Hypothalamus (tissue), 51 donors: Measurements from ENCODE around the gene SH3BP5L.
"Not testable (repeated sequence)": the region's sequence is repeated elsewhere in the genome, so short reads cannot be mapped to it uniquely, and the experiment has no call there.

ENCODE experiments used
- DNase-seq, 51 donors: peaks; one replicate each; lab custom pipeline; 2025; lab: John Stamatoyannopoulos, UW

SH3BP5L gene

GRCh38 chr1:248837045-248837780 is 11.5 kb upstream of the SH3BP5L start:
- peak in 1 of 51 donors; percentile 41 for DNase-seq

DNA sequence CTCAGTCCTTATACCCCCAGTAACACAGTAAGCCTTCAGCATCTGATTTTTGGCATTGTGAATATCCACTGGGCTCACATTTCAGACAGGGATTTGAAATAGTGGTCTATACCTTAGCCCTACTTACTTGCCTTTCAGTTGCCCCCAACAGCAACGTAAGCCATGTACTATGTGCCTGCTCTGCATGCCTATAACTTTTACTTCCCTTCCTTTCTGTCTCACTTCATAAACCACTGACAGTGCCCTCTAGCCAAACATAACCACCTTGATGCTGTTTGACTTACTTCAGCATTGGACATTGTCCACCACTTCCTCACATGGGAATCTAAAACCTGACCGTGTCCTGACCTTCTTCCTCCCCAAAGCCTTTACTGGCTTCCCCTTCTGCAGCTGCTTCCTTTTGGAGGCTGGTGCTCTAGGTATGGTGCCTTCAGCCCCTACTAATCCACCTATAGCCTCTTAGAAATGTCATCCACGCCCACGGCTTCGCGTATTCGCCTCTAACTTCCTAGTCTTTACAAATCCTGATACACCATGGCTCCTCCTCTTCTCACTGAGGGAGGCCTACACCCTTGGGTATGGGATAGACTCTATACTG is 8.7 kb upstream of the SH3BP5L start:
- DNase-seq: no peak

DNA sequence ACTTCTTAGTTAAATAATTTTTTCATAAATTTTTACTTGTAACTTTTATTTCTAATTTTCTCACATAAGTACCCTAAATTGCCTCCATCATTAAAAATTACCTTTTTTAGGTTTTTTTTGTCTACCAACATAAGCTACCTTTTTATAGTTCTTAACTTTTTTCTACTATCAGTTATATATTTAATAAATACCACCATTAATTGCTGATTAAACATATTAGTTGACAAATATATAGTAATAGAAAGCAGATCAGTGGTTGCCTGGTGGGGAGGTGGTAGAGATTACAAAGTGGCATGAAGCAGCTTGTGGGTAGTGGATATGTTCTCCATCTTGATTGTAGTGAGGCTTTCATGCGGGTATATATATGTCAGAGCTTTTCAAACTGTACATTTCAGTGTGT is 6.1 kb upstream of the SH3BP5L start:
- DNase-seq: no peak

DNA sequence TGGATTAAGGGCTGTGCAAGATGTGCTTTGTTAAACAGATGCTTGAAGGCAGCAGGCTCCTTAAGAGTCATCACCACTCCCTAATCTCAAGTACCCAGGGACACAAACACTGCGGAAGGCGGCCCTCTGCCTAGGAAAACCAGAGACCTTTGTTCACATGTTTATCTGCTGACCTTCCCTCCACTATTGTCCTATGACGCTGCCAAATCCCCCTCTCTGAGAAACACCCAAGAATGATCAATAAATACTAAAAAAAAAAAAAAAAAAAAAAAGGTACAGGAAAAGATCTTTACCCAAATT is 5.0 kb upstream of the SH3BP5L start:
- not testable (repeated sequence) for DNase-seq

- DNase-seq: no peak
Observed at GRCh38 chr1:248828845-248829244, 3.1 kb upstream of the SH3BP5L start.

- DNase-seq: no peak
Observed at GRCh38 chr1:248825573-248825908, 174 bp downstream of the SH3BP5L start.

DNA sequence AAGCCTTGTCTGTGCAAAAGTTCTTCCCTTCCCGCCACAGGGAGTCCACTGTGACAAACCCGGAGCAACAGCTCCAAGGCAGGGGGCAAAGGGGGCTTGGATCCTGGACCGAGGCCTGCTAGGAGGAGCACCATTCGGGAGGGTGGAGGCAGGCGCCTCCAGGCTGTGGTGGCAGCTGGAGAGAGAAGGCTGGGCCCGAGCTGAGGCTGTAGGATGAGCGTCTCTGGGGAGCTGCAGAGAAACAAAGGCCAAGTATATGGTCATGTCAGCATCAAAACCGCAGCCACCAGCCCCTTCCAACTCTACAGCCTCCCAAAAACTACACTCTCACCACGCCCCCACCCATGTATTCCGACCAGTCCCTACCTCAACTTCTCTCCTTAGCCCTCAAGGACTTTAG is 579 bp downstream of the SH3BP5L start:
- DNase-seq: no peak

- no peak for DNase-seq
Observed at GRCh38 chr1:248824701-248825100, 1.0 kb downstream of the SH3BP5L start.

- DNase-seq: no peak
Observed at GRCh38 chr1:248824301-248824700, 1.4 kb downstream of the SH3BP5L start.

DNA sequence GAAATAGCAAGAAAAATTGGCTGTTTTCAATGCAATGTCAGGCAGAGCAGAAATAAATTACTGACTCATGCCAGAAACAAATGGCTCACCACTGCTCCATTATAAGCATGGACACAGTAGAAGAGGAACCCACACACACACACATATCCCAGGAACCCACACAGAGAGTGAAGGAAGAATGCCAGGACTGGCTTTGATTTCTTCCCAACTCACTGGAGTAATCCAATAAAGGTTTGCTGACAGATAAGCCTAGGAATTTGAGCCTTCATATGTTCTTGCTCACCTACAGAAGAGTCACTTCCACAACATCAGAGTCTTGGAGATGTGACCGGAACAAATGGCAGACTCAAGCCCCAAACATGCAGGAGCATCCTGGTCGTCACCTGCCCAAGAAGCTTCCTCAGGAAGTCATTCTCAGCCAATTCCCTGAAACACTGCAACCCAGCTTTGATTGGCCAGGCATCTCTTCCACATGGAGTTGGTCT is 2.2 kb downstream of the SH3BP5L start:
- no peak for DNase-seq

GRCh38 chr1:248822148-248823032 is 3.3 kb downstream of the SH3BP5L start:
- no peak for DNase-seq

- DNase-seq: no peak
Observed at GRCh38 chr1:248821641-248822040, 4.1 kb downstream of the SH3BP5L start.

- no peak for DNase-seq
Observed at GRCh38 chr1:248821101-248821500, 4.6 kb downstream of the SH3BP5L start.

- no peak for DNase-seq
Observed at GRCh38 chr1:248820041-248820585, 5.6 kb downstream of the SH3BP5L start.

GRCh38 chr1:248818505-248819374 is 7.0 kb downstream of the SH3BP5L start:
- no peak for DNase-seq

DNA sequence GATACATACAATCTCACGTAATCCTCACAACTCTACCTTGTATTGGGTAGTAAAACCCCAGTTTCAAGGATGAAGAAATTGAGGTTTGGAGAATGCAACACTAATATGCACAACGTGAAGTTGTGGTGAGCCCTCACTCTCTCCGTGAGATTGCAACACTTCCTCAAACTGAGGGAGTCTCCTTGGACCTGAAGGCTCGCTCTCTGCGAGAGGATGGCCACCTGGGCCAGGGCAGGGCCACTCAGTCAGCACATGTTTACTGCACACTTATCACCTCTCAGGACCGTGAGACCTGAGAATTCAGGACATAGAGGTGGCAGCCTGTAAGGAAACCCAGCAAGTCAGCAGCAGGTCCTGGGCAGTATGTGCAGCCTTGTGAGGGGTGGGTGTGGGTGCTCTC is 8.7 kb downstream of the SH3BP5L start:
- no peak for DNase-seq

GRCh38 chr1:248816042-248816851 is 9.5 kb downstream of the SH3BP5L start:
- no peak for DNase-seq

GRCh38 chr1:248815407-248816034 is 10.2 kb downstream of the SH3BP5L start:
- DNase-seq: no peak

- DNase-seq: no peak
Observed at GRCh38 chr1:248814351-248814750, 11.4 kb downstream of the SH3BP5L start.
